ENCODE measurements around the gene ANXA2.
A peak's percentile ranks its signal among the peaks of the same experiment; 100 is the strongest.

Gene ANXA2

GRCh38 chr15:60400944-60401343, 3.2 kb upstream of the ANXA2 start:
- H3K27ac Mint-ChIP-seq: no peak overlapping the region
- no peak overlapping the region for H3K4me3 Mint-ChIP-seq
- H3K9me3 Mint-ChIP-seq: no peaks in the 10 kb centered on the region
- no peak for DNase-seq (ENCODE audit: low spot score)
- peaks cover 13% of the 10 kb centered on the region for H3K36me3 Mint-ChIP-seq (ENCODE audit: low read depth)
- H3K27me3 Mint-ChIP-seq (ENCODE audit: low read depth): peaks cover 3% of the 10 kb centered on the region
- peaks cover 29% of the 10 kb centered on the region for H3K4me1 Mint-ChIP-seq (ENCODE audit: low read depth)

GRCh38 chr15:60399931-60400330, 2.1 kb upstream of the ANXA2 start:
- Mint-ChIP-seq H3K36me3 (ENCODE audit: low read depth) (peaks cover 23% of the 10 kb centered on the region), H3K4me1 (ENCODE audit: low read depth) (peaks cover 38% of the 10 kb centered on the region), H3K9me3 (no peaks in the 10 kb centered on the region), H3K4me3 (no peak overlapping the region), H3K27ac (peak overlapping the region; percentile 98), H3K27me3 (ENCODE audit: low read depth) (peaks cover 3% of the 10 kb centered on the region)
- DNase-seq (ENCODE audit: low spot score): no peak

- Mint-ChIP-seq H3K9me3 (no peaks in the 10 kb centered on the region), H3K27me3 (ENCODE audit: low read depth) (peaks cover 3% of the 10 kb centered on the region), H3K27ac (peak overlapping the region; percentile 98), H3K36me3 (ENCODE audit: low read depth) (peaks cover 29% of the 10 kb centered on the region), H3K4me1 (ENCODE audit: low read depth) (peaks cover 42% of the 10 kb centered on the region), H3K4me3 (peak overlapping the region; percentile 76)
- DNase-seq (ENCODE audit: low spot score): peak; percentile 23
These were observed 1.6 kb upstream of the ANXA2 start for GRCh38 chr15:60399246-60399915.

GRCh38 chr15:60396958-60397771, 621 bp downstream of the ANXA2 start:
- peak overlapping the region; percentile 93 for H3K4me3 Mint-ChIP-seq
- peak; percentile 73 for DNase-seq (ENCODE audit: low spot score)
- peaks cover 59% of the 10 kb centered on the region for H3K4me1 Mint-ChIP-seq (ENCODE audit: low read depth)
- H3K9me3 Mint-ChIP-seq: no peaks in the 10 kb centered on the region
- H3K27me3 Mint-ChIP-seq (ENCODE audit: low read depth): peaks cover 3% of the 10 kb centered on the region
- H3K36me3 Mint-ChIP-seq (ENCODE audit: low read depth): peaks cover 46% of the 10 kb centered on the region
- H3K27ac Mint-ChIP-seq: peak overlapping the region; percentile 97

- Mint-ChIP-seq H3K4me1 (ENCODE audit: low read depth) (peaks cover 62% of the 10 kb centered on the region), H3K4me3 (peak overlapping the region; percentile 93), H3K9me3 (no peaks in the 10 kb centered on the region), H3K36me3 (ENCODE audit: low read depth) (peaks cover 50% of the 10 kb centered on the region), H3K27me3 (ENCODE audit: low read depth) (peaks cover 3% of the 10 kb centered on the region), H3K27ac (peak overlapping the region; percentile 97)
- no peak for DNase-seq (ENCODE audit: low spot score)
These were observed 1.2 kb downstream of the ANXA2 start for GRCh38 chr15:60396560-60396957.

- Mint-ChIP-seq H3K4me1 (ENCODE audit: low read depth) (peaks cover 64% of the 10 kb centered on the region), H3K27ac (peak overlapping the region; percentile 84), H3K4me3 (peak overlapping the region; percentile 93), H3K9me3 (no peaks in the 10 kb centered on the region), H3K36me3 (ENCODE audit: low read depth) (peaks cover 52% of the 10 kb centered on the region), H3K27me3 (ENCODE audit: low read depth) (peaks cover 3% of the 10 kb centered on the region)
- DNase-seq (ENCODE audit: low spot score): no peak
These were observed 1.7 kb downstream of the ANXA2 start for GRCh38 chr15:60396100-60396499.

- Mint-ChIP-seq H3K4me1 (ENCODE audit: low read depth) (peaks cover 66% of the 10 kb centered on the region), H3K4me3 (peak overlapping the region; percentile 47), H3K36me3 (ENCODE audit: low read depth) (peaks cover 56% of the 10 kb centered on the region), H3K9me3 (no peaks in the 10 kb centered on the region), H3K27ac (peak overlapping the region; percentile 37), H3K27me3 (ENCODE audit: low read depth) (peaks cover 3% of the 10 kb centered on the region)
- no peak for DNase-seq (ENCODE audit: low spot score)
These were observed 2.3 kb downstream of the ANXA2 start for GRCh38 chr15:60395276-60396011.

GRCh38 chr15:60394689-60395097, 3.1 kb downstream of the ANXA2 start:
- H3K4me1 Mint-ChIP-seq (ENCODE audit: low read depth): peaks cover 68% of the 10 kb centered on the region
- H3K9me3 Mint-ChIP-seq: no peaks in the 10 kb centered on the region
- no peak overlapping the region for H3K27ac Mint-ChIP-seq
- peaks cover 62% of the 10 kb centered on the region for H3K36me3 Mint-ChIP-seq (ENCODE audit: low read depth)
- peak overlapping the region; percentile 37 for H3K4me3 Mint-ChIP-seq
- no peak for DNase-seq (ENCODE audit: low spot score)
- peaks cover 3% of the 10 kb centered on the region for H3K27me3 Mint-ChIP-seq (ENCODE audit: low read depth)

GRCh38 chr15:60392986-60393790, 4.6 kb downstream of the ANXA2 start:
- peak; percentile 43 for DNase-seq (ENCODE audit: low spot score)
- peaks cover 63% of the 10 kb centered on the region for H3K36me3 Mint-ChIP-seq (ENCODE audit: low read depth)
- H3K4me1 Mint-ChIP-seq (ENCODE audit: low read depth): peaks cover 68% of the 10 kb centered on the region
- peak overlapping the region; percentile 52 for H3K4me3 Mint-ChIP-seq
- H3K27ac Mint-ChIP-seq: peak overlapping the region; percentile 71
- no peaks in the 10 kb centered on the region for H3K9me3 Mint-ChIP-seq
- no peaks in the 10 kb centered on the region for H3K27me3 Mint-ChIP-seq (ENCODE audit: low read depth)

- Mint-ChIP-seq H3K27me3 (ENCODE audit: low read depth) (no peaks in the 10 kb centered on the region), H3K4me3 (peak overlapping the region; percentile 22), H3K4me1 (ENCODE audit: low read depth) (peaks cover 68% of the 10 kb centered on the region), H3K27ac (peak overlapping the region; percentile 63), H3K36me3 (ENCODE audit: low read depth) (peaks cover 65% of the 10 kb centered on the region), H3K9me3 (no peaks in the 10 kb centered on the region)
- DNase-seq (ENCODE audit: low spot score): peak; percentile 76
These were observed 5.2 kb downstream of the ANXA2 start for GRCh38 chr15:60392601-60392985.

GRCh38 chr15:60391722-60392315, 6.0 kb downstream of the ANXA2 start:
- H3K4me1 Mint-ChIP-seq (ENCODE audit: low read depth): peaks cover 72% of the 10 kb centered on the region
- H3K27me3 Mint-ChIP-seq (ENCODE audit: low read depth): no peaks in the 10 kb centered on the region
- DNase-seq (ENCODE audit: low spot score): no peak
- H3K9me3 Mint-ChIP-seq: no peaks in the 10 kb centered on the region
- peak overlapping the region; percentile 10 for H3K27ac Mint-ChIP-seq
- peaks cover 69% of the 10 kb centered on the region for H3K36me3 Mint-ChIP-seq (ENCODE audit: low read depth)
- peak overlapping the region; percentile 2 for H3K4me3 Mint-ChIP-seq

- H3K4me1 Mint-ChIP-seq (ENCODE audit: low read depth): peaks cover 71% of the 10 kb centered on the region
- H3K36me3 Mint-ChIP-seq (ENCODE audit: low read depth): peaks cover 69% of the 10 kb centered on the region
- no peaks in the 10 kb centered on the region for H3K27me3 Mint-ChIP-seq (ENCODE audit: low read depth)
- no peaks in the 10 kb centered on the region for H3K9me3 Mint-ChIP-seq
- peak; percentile 16 for DNase-seq (ENCODE audit: low spot score)
- H3K27ac Mint-ChIP-seq: peak overlapping the region; percentile 72
- peak overlapping the region; percentile 40 for H3K4me3 Mint-ChIP-seq
These were observed 6.8 kb downstream of the ANXA2 start for GRCh38 chr15:60390871-60391501.

GRCh38 chr15:60390231-60390630, 7.6 kb downstream of the ANXA2 start:
- no peak overlapping the region for H3K4me3 Mint-ChIP-seq
- H3K9me3 Mint-ChIP-seq: no peaks in the 10 kb centered on the region
- DNase-seq (ENCODE audit: low spot score): no peak
- H3K27me3 Mint-ChIP-seq (ENCODE audit: low read depth): no peaks in the 10 kb centered on the region
- H3K27ac Mint-ChIP-seq: peak overlapping the region; percentile 80
- H3K36me3 Mint-ChIP-seq (ENCODE audit: low read depth): peaks cover 65% of the 10 kb centered on the region
- peaks cover 65% of the 10 kb centered on the region for H3K4me1 Mint-ChIP-seq (ENCODE audit: low read depth)
